HepG2 (cell line): Measurements from ENCODE around the gene NDUFS1.

ENCODE experiments used
- NFATC3 ChIP-seq: sonication (generic); formaldehyde crosslinking; IDR thresholded peaks from 2 replicates; pipeline ENCODE4 v1.5.1; 2020; ENCODE audit warnings: mild to moderate bottlenecking, missing genetic modification reagents
- U2AF2 ChIP-seq: fragments of 200-400 bp; formaldehyde crosslinking; IDR thresholded peaks from 2 replicates; pipeline ENCODE4 v1.6.1; 2017; ENCODE audit warnings: low read depth, mild to moderate bottlenecking, low read length
- ZNF432 ChIP-seq: sonication (generic); formaldehyde crosslinking; IDR thresholded peaks from 2 replicates; pipeline ENCODE4 v1.5.0; 2020; ENCODE audit warnings: missing genetic modification reagents, mild to moderate bottlenecking, borderline replicate concordance
- TF ChIP-seq, protein P1 (sequence below): sonication (generic); formaldehyde crosslinking; IDR thresholded peaks from 2 replicates; pipeline ENCODE4 v1.4.0; 2020; ENCODE audit warnings: missing genetic modification reagents

DNA sequence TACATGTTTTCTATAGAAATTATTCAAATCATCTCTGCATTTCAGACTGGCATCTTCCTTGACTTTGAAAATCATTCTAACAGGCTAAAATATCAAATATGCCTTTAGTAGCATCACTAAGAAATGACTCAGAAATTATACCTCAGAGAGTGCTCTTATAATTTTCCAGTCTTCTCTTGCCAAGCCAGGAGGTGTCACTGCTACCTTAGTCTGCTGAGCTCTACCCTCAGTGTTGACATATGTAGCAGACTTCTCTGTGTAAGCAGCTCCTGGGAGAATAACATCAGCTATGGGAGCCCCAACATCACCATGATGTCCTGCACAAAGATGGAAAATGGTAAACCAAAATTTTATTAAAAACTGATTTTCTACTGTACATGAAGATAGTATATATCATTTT, 31.6 kb downstream of the NDUFS1 start:
- TF ChIP-seq U2AF2, result no peak
- no peak for TF ChIP-seq NFATC3 (CRISPR knock-in tag)
- no peak for TF ChIP-seq ZNF432 (CRISPR knock-in tag)
- TF ChIP-seq, protein P1, sequence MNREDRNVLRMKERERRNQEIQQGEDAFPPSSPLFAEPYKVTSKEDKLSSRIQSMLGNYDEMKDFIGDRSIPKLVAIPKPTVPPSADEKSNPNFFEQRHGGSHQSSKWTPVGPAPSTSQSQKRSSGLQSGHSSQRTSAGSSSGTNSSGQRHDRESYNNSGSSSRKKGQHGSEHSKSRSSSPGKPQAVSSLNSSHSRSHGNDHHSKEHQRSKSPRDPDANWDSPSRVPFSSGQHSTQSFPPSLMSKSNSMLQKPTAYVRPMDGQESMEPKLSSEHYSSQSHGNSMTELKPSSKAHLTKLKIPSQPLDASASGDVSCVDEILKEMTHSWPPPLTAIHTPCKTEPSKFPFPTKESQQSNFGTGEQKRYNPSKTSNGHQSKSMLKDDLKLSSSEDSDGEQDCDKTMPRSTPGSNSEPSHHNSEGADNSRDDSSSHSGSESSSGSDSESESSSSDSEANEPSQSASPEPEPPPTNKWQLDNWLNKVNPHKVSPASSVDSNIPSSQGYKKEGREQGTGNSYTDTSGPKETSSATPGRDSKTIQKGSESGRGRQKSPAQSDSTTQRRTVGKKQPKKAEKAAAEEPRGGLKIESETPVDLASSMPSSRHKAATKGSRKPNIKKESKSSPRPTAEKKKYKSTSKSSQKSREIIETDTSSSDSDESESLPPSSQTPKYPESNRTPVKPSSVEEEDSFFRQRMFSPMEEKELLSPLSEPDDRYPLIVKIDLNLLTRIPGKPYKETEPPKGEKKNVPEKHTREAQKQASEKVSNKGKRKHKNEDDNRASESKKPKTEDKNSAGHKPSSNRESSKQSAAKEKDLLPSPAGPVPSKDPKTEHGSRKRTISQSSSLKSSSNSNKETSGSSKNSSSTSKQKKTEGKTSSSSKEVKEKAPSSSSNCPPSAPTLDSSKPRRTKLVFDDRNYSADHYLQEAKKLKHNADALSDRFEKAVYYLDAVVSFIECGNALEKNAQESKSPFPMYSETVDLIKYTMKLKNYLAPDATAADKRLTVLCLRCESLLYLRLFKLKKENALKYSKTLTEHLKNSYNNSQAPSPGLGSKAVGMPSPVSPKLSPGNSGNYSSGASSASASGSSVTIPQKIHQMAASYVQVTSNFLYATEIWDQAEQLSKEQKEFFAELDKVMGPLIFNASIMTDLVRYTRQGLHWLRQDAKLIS (CRISPR knock-in tag), result no peak
